ENCODE data around the gene ZNF624.
"Not testable (repeated sequence)": the region's sequence is repeated elsewhere in the genome, so short reads cannot be mapped to it uniquely, and the experiment has no call there.

ZNF624 gene

DNA sequence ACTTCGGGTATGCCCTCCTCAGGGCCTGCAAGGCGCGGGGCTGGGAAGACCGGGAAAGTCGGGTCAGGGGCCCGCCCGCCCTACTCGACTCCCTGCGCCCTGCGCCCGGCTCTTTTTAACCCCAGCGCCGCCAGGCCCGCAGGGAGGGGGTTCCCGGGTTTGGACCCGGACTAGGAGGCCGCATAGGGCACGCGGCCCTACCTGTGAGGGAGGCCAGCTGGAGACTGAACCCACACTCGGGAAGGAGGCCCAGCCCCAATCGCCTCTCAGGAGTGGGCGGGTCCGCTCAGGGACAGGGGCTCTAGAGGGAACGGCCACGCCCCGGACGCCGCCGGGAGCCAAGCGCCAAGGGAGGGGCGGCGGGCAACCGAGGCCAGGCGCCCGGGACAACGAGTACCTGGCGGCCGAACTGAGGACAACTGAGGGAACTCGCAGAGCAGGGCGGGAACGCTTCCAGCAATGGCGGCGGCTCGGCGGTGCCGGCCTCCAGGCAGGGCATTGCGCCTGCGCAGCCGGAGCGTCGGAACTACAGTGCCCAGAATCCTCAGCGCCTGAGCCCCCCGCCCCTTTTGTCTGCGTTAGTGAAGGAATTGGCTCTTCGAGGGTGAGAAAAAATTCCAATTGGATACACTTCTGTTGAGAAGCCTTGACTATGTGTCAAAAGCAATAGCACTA lies at the start of gene ZNF624:
Gene ZNF624, minus strand, starts transcription at position 484 of the 675 bp plus-strand sequence.
- DNase-seq (ENCODE audit: low read depth): peak; percentile 72

GRCh38 chr17:16697603-16698002 lies 44.0 kb upstream of the ZNF624 start:
- DNase-seq (ENCODE audit: low read depth): not testable (repeated sequence)

DNA sequence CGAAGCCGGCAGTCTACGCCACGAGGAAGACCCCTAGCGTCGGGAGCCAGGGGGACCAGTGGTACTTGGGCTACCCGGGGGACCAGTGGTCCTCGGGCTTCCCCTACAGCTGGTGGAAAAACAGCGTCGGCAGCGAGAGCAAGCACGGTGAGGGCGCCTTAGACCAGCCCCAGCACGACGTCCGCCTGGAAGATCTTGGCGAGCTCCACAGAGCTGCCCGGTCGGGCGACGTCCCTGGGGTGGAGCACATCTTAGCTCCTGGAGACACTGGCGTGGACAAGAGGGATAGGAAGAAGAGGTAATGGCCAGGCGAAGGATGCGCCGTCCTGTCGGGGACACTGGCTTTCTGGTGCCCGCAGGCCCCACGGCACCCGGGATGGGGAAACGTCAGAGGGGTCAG lies 36.8 kb upstream of the ZNF624 start:
- DNase-seq (ENCODE audit: low read depth): not testable (repeated sequence)

- DNase-seq (ENCODE audit: low read depth): peak; percentile 21
These were observed 36.2 kb upstream of the ZNF624 start, which contains the start of gene CCDC144A for GRCh38 chr17:16689731-16690281. Gene CCDC144A, plus strand, starts transcription at chr17:16690241. Its CDS starts 160 bp downstream, at chr17:16690401.

DNA sequence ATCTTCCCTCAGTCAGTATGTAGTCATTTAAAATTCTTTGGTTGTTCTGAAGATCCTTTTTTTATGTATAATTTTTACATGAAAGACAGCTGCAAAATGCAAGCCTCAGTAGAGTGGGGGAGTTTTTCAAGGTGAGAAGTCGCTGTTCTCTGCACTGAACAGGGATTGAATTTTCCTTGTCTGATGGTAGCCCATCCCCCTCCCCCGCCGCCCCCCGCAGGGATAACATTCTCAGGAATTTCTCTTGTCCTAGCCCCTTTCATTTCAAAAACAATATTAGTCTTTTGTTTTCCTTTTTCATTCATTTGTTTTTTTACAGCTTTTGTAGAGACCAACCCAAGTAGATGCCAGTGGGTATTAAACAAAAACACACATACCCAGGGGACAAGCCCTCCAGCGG lies 33.5 kb upstream of the ZNF624 start:
- not testable (repeated sequence) for DNase-seq (ENCODE audit: low read depth)

GRCh38 chr17:16686019-16686418 lies 32.4 kb upstream of the ZNF624 start:
- not testable (repeated sequence) for DNase-seq (ENCODE audit: low read depth)

GRCh38 chr17:16683290-16684138 lies 29.9 kb upstream of the ZNF624 start:
- not testable (repeated sequence) for DNase-seq (ENCODE audit: low read depth)

DNA sequence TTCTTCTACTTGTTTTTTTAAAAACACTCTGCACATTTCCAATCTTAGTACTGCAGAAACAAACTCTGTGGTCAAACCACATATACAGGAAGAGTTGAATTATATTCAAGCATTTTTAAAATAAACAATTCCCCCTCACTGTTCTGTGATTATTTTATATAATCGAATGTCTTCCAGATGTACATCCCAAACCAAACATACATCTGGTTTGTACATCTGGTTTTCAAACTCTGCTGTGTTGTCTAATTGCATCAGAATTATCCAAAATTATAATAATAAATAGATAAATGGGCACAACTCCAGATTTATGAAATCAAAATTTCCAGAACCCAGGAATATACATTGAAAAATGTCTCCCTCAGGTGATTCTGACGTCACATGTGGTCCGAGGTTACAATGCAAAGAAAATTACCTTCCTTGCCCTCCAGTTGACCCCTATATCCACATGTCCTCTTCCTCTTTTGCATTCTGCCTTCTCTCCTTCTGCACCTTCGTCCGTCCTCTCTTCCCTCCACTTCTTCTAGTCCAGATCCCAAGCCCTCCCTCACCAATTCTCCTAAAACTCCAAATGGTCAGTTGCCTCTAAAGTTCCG lies 23.1 kb upstream of the ZNF624 start:
- DNase-seq (ENCODE audit: low read depth): no peak

DNA sequence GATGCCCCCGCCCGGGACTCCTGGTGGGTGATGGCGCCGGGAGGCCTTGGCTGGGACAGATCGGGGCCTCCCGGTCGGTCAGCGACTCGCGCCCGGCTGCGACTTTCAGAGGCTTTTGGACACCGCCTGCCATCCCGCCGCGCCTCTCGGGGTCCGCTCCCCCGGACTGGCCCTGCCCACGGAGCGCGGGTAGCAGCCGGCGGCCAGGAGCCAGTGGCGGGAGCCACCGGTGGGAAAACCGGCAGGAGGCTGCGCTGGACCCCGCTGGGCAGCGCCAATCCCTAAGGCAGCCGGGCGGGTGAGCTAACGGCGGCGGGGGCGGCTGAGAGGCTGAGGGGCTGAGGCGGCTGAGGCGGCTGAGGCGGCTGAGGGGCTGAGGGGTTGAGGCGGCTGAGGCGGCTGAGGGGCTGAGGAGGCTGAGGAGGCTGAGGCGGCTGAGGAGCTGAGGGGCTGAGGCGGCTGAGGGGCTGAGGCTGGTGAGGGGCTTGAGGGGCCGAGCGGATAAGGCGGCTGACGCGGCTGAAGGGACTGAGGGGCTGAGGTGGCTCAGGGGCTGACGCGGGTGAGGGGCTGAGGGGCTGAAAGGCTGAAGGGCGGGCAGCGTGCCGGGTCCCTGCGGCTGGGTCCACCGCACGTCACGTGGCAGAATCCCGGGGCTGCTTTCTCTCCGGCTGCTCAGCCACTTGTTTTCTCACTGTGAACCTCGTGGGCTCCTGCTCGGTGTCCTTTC lies 13.4 kb upstream of the ZNF624 start:
- not testable (repeated sequence) for DNase-seq (ENCODE audit: low read depth)

DNA sequence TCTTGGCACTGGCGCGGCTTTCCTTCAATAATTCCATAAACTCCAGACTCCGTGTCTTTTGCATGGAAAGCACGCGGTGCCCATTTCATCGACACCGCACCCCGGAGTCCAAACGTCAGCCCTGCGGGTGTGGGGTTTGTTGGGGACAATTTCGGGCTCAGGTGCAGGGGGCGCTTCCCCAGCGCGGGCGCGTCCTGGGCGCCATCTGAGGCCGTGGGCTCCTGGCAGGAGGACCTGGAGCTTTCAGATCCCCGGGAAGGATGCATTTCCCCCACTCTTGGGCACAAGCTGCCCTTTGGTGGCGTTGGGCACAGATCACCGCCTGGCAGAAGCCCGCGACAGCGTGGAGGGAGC lies 12.9 kb upstream of the ZNF624 start:
- DNase-seq (ENCODE audit: low read depth): not testable (repeated sequence)

GRCh38 chr17:16662936-16663335 lies 9.3 kb upstream of the ZNF624 start:
- no peak for DNase-seq (ENCODE audit: low read depth)

GRCh38 chr17:16661217-16661616 lies 7.6 kb upstream of the ZNF624 start:
- no peak for DNase-seq (ENCODE audit: low read depth)

DNA sequence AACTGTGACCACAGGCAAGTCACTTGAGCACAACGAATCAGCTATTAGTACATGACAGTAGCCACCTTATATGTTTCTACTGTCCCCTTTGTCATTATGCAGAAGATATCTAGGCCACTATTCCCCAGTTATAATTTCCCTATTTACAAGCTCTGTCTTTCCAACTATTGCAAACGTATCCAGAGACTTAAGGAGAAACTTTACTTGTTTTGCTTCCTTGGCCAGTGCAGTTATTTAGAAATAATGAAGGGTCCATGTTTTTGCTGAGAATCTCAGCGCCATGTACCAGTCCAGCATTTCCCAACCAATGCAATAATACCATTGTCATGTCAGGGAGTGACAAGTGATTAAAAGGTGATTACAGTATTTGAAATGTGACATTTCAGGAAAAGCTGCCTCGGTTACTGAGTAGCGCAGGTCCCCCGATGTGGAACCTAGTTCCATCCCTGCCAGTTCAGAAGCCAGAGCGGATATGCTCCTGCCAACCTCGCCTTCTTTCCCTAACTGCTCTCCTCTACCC lies 743 bp downstream of the ZNF624 start:
- no peak for DNase-seq (ENCODE audit: low read depth)

- no peak for DNase-seq (ENCODE audit: low read depth)
These were observed 1.4 kb downstream of the ZNF624 start for GRCh38 chr17:16652252-16652651.

- no peak for DNase-seq (ENCODE audit: low read depth)
These were observed 4.1 kb downstream of the ZNF624 start for GRCh38 chr17:16649585-16649984.

GRCh38 chr17:16639438-16639837 lies 14.2 kb downstream of the ZNF624 start:
- DNase-seq (ENCODE audit: low read depth): no peak

GRCh38 chr17:16623282-16623681 lies 30.4 kb downstream of the ZNF624 start:
- DNase-seq (ENCODE audit: low read depth): no peak

GRCh38 chr17:16622540-16623277 lies 30.9 kb downstream of the ZNF624 start:
- no peak for DNase-seq (ENCODE audit: low read depth)

DNA sequence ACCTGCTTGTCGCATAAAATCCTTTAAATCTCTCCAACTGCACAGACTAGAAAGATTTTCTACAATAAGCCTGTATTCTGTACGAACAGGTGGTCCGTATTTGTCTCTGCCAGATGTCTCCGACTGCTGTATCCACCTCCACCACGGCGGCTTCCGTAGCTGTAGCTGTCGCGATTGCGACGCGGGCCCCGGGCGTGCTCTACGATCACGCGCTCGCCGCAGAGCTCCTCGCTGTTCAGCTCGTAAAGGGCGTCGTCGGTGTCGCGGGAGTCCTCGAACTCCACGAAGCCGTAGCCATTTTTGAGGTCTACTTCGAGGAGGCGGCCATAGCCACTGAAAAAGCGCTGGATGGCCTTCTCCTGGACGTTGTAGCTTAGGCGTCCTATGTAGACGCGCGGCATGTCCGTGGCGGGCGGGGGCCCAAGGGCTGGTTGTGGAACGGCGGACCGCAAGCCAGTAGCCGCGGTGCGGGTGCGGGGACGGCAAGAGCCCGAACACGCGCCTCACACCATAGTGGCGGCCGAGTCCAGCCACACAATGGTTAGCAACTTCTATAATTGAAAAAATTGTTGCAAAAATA lies 36.1 kb downstream of the ZNF624 start:
- no peak for DNase-seq (ENCODE audit: low read depth)

DNA sequence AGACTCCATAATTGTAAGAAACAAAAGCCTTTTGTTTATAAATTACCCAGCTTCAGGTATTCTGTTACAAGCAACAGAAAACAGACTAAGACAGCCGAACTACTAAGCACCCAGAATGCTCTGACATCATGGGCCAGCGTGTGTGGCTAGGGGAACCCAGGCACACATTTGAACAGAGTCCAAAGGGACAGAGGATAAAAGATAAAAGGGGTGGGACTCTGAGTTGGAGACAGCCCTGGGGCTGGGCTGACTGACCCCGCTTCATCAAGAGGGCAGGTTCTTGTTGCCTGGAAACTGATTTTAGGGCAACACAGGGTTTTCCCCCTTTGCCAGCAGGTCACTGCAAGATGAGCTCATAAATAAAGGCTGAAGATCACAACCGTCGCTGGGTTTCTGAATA lies 54.1 kb downstream of the ZNF624 start:
- DNase-seq (ENCODE audit: low read depth): no peak
